OCI-LY1 (cell line): ENCODE results near the gene PIP4K2A.

Source experiments
- CTCF ChIP-seq: fragments of 200-600 bp; sonication (generic), shearing (Covaris generic); IDR thresholded peaks from 2 replicates; pipeline ENCODE4 v1.5.1; 2017; ENCODE audit warnings: mild to moderate bottlenecking, antibody characterized with exemption, low read length, moderate library complexity, mixed read lengths
- EZH2 ChIP-seq: fragments of 200-600 bp; sonication (generic), shearing (Covaris generic); IDR thresholded peaks from 2 replicates; pipeline ENCODE4 v1.8.0; 2017; ENCODE audit warnings: borderline replicate concordance, mixed run types, mild to moderate bottlenecking, antibody characterized with exemption, low read length, moderate library complexity, mixed read lengths

GRCh38 chr10:22657024-22657423 is 57.4 kb downstream of the PIP4K2A start:
- TF ChIP-seq CTCF = no peak
- no peak for TF ChIP-seq EZH2
